Measurements from ENCODE around the gene COL8A2.

COL8A2 gene

GRCh38 chr1:36099681-36100341, 25.2 kb downstream of the COL8A2 start:
- peak; percentile 63 for DNase-seq (ENCODE audit: low read depth)
- TF ChIP-seq CTCF (conservative IDR thresholded peaks at IDR 0.05; ENCODE audit: low read length), result peak; percentile 90
- no peak overlapping the region for H3K4me3 ChIP-seq (ENCODE audit: low read length)

- no peak for DNase-seq (ENCODE audit: low read depth)
- no peak for TF ChIP-seq CTCF (conservative IDR thresholded peaks at IDR 0.05; ENCODE audit: low read length)
- no peak overlapping the region for H3K4me3 ChIP-seq (ENCODE audit: low read length)
Measured at GRCh38 chr1:36098650-36099365, 26.2 kb downstream of the COL8A2 start.

GRCh38 chr1:36097693-36098585, 27.1 kb downstream of the COL8A2 start:
- no peak overlapping the region for H3K4me3 ChIP-seq (ENCODE audit: low read length)
- DNase-seq (ENCODE audit: low read depth), result no peak
- no peak for TF ChIP-seq CTCF (conservative IDR thresholded peaks at IDR 0.05; ENCODE audit: low read length)

- no peak for DNase-seq (ENCODE audit: low read depth)
- peak; percentile 30 for TF ChIP-seq CTCF (conservative IDR thresholded peaks at IDR 0.05; ENCODE audit: low read length)
- H3K4me3 ChIP-seq (ENCODE audit: low read length), result no peak overlapping the region
Measured at GRCh38 chr1:36096500-36097432, 28.3 kb downstream of the COL8A2 start.

- TF ChIP-seq CTCF (conservative IDR thresholded peaks at IDR 0.05; ENCODE audit: low read length), result no peak
- no peak for DNase-seq (ENCODE audit: low read depth)
- H3K4me3 ChIP-seq (ENCODE audit: low read length), result no peak overlapping the region
Measured at GRCh38 chr1:36095760-36096405, 29.1 kb downstream of the COL8A2 start.

- peak; percentile 83 for DNase-seq (ENCODE audit: low read depth)
Measured at GRCh38 chr1:36094621-36095061, 30.4 kb downstream of the COL8A2 start.

More at GRCh38 chr1:36094621-36095061, 30.4 kb downstream of the COL8A2 start:
- TF ChIP-seq CTCF (conservative IDR thresholded peaks at IDR 0.05; ENCODE audit: low read length), result 0 out of 2 replicates have a peak, but pooled peaks have one; percentile 3
- H3K4me3 ChIP-seq (ENCODE audit: low read length), result no peak overlapping the region

Measured in AG10803 (cell line).